T-cell (primary cell): ENCODE results near the gene SERPINB11. TPM values are rescaled to one million over a fixed set of nuclear protein-coding genes. Genes with fewer than 3 reads are reported as not detected.

Experiments
- ATAC-seq, 4 experiments: fragments of 200-7000 bp in 3 of 4; fragments of 150-1000 bp in 1 of 4; cut with Tn5 transposase; replicated peaks in 1 of 4; 1 replicate in 3 of 4; 2 replicates in 1 of 4; pipeline ENCODE4 v1.10.0; 2021; ENCODE audit warnings: moderate library complexity in 3 of 4, mild to moderate bottlenecking in 2 of 4, moderate number of reproducible peaks in 1 of 4
- CTCF ChIA-PET, 2 donors: fragments of 300-600 bp; sonication (Branson Sonifier 250); formaldehyde crosslinking; loops; one replicate each; lab custom pipeline; 2022; ENCODE audit warnings: antibody characterized with exemption in 2 of 2; lab: Charles Lee
- POLR2A ChIA-PET, 2 donors: fragments of 300-600 bp; sonication (Branson Sonifier 250); formaldehyde crosslinking; loops; one replicate each; lab custom pipeline; 2022; ENCODE audit warnings: antibody characterized with exemption in 2 of 2; lab: Charles Lee
- DNase-seq, 35 experiments: peaks; one replicate each; pipeline versions ENCODE4 v3.0.0 to v3.0.0-alpha.2; 2013 to 2023
- H3K27ac ChIP-seq: one replicate; pipeline ENCODE4 v1.5.1; 2013; ENCODE audit warnings: low read length
- H3K27me3 ChIP-seq, 2 experiments: replicated peaks in 1 of 2; 1 replicate in 1 of 2; 2 replicates in 1 of 2; pipeline versions ENCODE4 v1.6.1 to v1.7.0; 2013; ENCODE audit warnings: low read length in 1 of 2, mixed read lengths in 1 of 2; ENCODE audit not compliant: control insufficient read depth in 2 of 2, insufficient read depth in 2 of 2; ENCODE audit errors: extremely low read depth in 1 of 2
- H3K36me3 ChIP-seq, 2 donors: 1 replicate in 1 of 2; 2 replicates in 1 of 2; pipeline versions ENCODE4 v1.6.1 to v1.7.0; 2013; ENCODE audit warnings: low read length in 1 of 2; ENCODE audit not compliant: control insufficient read depth in 2 of 2, insufficient read depth in 1 of 2; ENCODE audit errors: extremely low read depth in 1 of 2
- H3K4me1 ChIP-seq, 2 experiments: 1 replicate in 1 of 2; 2 replicates in 1 of 2; pipeline versions ENCODE4 v1.6.1 to v1.7.0; 2013; ENCODE audit warnings: low read length in 2 of 2, mixed read lengths in 1 of 2; ENCODE audit not compliant: insufficient read depth in 2 of 2, control insufficient read depth in 1 of 2; ENCODE audit errors: extremely low read depth in 1 of 2
- H3K4me3 ChIP-seq, 2 donors: 1 replicate in 1 of 2; 2 replicates in 1 of 2; pipeline versions ENCODE4 v1.5.1 to v1.7.0; 2013; ENCODE audit warnings: mild to moderate bottlenecking in 2 of 2, low read length in 1 of 2, moderate library complexity in 1 of 2; ENCODE audit not compliant: control insufficient read depth in 1 of 2; ENCODE audit errors: extremely low read depth in 1 of 2
- H3K9me3 ChIP-seq: 2 replicates; pipeline ENCODE4 v1.7.0; 2013
- H3K27ac Mint-ChIP-seq, 2 donors: one replicate each; pipeline ENCODE4 v1.8.0; 2020 to 2021; ENCODE audit warnings: mild to moderate bottlenecking in 2 of 2, mixed read lengths in 2 of 2
- H3K27me3 Mint-ChIP-seq, 2 donors: one replicate each; pipeline ENCODE4 v1.8.0; 2021 to 2022; ENCODE audit warnings: mixed read lengths in 2 of 2
- H3K36me3 Mint-ChIP-seq: one replicate; pipeline ENCODE4 v1.8.0; 2021; ENCODE audit warnings: mixed read lengths
- H3K4me1 Mint-ChIP-seq, 3 donors: one replicate each; pipeline ENCODE4 v1.8.0; 2020 to 2022; ENCODE audit warnings: mixed read lengths in 3 of 3, mild to moderate bottlenecking in 1 of 3
- H3K4me3 Mint-ChIP-seq, 3 donors: one replicate each; pipeline ENCODE4 v1.8.0; 2020 to 2022; ENCODE audit warnings: mild to moderate bottlenecking in 3 of 3, mixed read lengths in 3 of 3, moderate library complexity in 3 of 3
- H3K9me3 Mint-ChIP-seq, 3 donors: one replicate each; pipeline ENCODE4 v1.8.0; 2020 to 2022; ENCODE audit warnings: mixed read lengths in 3 of 3
- WGBS: methylation state at CpG from one replicate; pipeline ENCODE4 v1.1.5; 2013; ENCODE audit warnings: missing lambda C conversion rate; ENCODE audit not compliant: insufficient coverage; 5-methylcytosine and 5-hydroxymethylcytosine counted together
- total RNA-seq, 35 experiments: library from RNA in 6 of 35; stranded (reverse) in 6 of 35; fragments of 120-200 nt in 1 of 35; gene quantifications; one replicate each; pipeline versions ENCODE4 v1.2.1 to v1.2.4 and lab custom pipeline; 2013 to 2026

Gene SERPINB11
- total RNA-seq, 5 donors from 2014 or later (not counting 1 experiment from before 2014, with no cell fraction given), result not detected

DNA sequence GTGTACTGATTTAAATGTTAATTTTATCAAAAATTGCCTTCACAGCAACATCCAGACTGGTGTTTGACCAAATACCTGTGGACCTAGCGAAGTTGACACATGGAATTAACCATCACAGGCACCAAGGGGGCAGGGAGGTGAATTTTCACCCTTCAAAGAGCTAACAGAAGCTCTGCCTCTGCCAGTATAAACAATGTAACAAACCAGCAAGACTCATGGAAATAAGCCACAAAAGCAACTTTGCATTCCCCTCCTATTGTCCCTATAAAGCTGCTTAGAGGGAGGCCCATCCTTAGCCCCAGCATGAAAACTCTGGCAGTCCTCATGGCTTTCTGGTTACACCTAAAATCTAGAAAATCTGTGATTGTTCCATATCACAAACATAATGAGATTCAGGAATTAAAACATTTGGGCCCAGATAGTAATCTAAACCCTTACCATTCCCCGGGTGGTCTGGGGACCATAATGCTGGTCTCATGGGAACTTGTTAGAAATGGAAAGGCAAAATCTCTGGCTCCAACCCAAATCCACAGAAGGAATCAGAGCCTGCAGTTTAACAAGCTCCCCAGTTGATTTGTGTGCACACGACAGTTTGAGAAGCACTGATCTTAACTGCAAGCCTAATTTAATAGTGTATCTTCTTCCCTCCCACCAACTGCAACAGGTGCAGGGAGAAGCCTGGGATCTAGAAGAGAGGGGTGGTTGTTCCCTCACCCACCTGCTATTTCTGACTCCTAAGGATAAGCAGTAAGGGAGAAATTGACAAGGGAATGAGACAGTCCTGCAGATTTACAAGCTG is 23.1 kb downstream of the SERPINB11 start:
- no peaks in the 10 kb centered on the region for H3K4me1 ChIP-seq
- no peak overlapping the region for H3K4me3 ChIP-seq
- H3K27ac ChIP-seq, result no peak overlapping the region
- ATAC-seq, result no peak
- Mint-ChIP-seq H3K9me3 (no peaks in the 10 kb centered on the region), H3K27ac (no peak overlapping the region), H3K4me1 (no peaks in the 10 kb centered on the region), H3K27me3 (peaks cover 0 to 3% of the 10 kb centered on the region in 2 donors), H3K36me3 (no peaks in the 10 kb centered on the region), H3K4me3 (no peak overlapping the region)
- H3K9me3 ChIP-seq, result no peaks in the 10 kb centered on the region
- no CpG with 5 or more reads among the region's 3 CpGs for WGBS
- DNase-seq, result no peak
- CTCF ChIA-PET, result no interaction called here
- H3K27me3 ChIP-seq, result peaks cover 0 to 10% of the 10 kb centered on the region in 2 experiments
- no peaks in the 10 kb centered on the region for H3K36me3 ChIP-seq
- POLR2A ChIA-PET, result no interaction called here

DNA sequence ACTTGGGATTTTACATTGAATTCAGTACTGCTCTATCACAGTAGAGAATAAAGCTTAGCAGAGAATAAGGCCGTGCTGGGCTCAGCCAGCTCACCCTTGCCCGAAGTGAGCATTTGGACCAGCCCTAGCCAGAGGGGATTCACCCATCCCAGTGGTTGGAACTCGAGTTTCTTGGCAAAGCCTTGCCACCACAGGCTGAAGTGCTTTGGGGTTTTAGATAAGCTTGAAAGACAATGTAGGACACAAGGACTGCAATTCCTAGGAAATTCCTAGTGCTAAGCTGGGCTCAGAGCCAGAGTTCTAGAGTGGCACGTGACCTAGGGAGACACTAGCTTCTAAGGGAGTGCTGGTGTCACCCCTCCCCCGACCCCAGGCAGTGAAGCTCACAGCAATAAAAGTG is 28.0 kb downstream of the SERPINB11 start:
- H3K27me3 Mint-ChIP-seq, result peaks cover 0 to 3% of the 10 kb centered on the region in 2 donors
- ChIA-PET POLR2A (no interaction called here), CTCF (no interaction called here)
- ATAC-seq (no peak), DNase-seq (no peak)
- H3K9me3 ChIP-seq, result no peaks in the 10 kb centered on the region
- H3K9me3 Mint-ChIP-seq, result peaks cover 0 to 2% (median 0%) of the 10 kb centered on the region in 3 donors
- WGBS, result 62% methylated on average over 3 of the region's 5 CpGs
- H3K27ac ChIP-seq, result no peak overlapping the region
- no peak overlapping the region for H3K4me3 ChIP-seq
- H3K4me1 Mint-ChIP-seq, result no peaks in the 10 kb centered on the region
- no peak overlapping the region for H3K27ac Mint-ChIP-seq
- no peaks in the 10 kb centered on the region for H3K36me3 Mint-ChIP-seq
- no peaks in the 10 kb centered on the region for H3K4me1 ChIP-seq
- peaks cover 0 to 6% of the 10 kb centered on the region in 2 experiments for H3K27me3 ChIP-seq
- no peak overlapping the region for H3K4me3 Mint-ChIP-seq
- no peaks in the 10 kb centered on the region for H3K36me3 ChIP-seq

DNA sequence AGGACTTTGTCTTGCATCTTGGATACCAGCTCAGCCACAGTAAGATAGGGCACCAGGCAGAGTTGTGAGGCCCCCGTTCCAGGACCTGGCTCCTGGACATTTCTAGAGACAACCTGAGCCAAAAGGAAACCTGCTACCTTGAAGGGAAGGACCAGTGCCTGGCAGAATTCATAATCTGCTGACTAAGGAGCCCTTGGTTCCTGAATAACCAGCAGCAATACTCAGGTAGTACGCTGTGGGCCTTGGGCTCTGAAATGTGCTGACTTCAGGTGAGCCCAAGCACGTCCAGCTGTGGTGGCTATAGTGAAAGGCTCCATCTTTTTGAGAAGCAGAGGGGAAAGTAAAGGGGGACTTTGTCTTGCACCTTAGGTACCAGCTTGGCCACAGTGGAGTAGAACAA is 28.5 kb downstream of the SERPINB11 start:
- Mint-ChIP-seq H3K27ac (no peak overlapping the region), H3K4me3 (no peak overlapping the region), H3K27me3 (peaks cover 0 to 1% of the 10 kb centered on the region in 2 donors), H3K9me3 (peaks cover 0 to 2% (median 0%) of the 10 kb centered on the region in 3 donors), H3K4me1 (no peaks in the 10 kb centered on the region), H3K36me3 (no peaks in the 10 kb centered on the region)
- Histone ChIP-seq H3K36me3 (no peaks in the 10 kb centered on the region), H3K9me3 (no peaks in the 10 kb centered on the region), H3K4me1 (no peaks in the 10 kb centered on the region), H3K4me3 (no peak overlapping the region), H3K27me3 (peaks cover 0 to 6% of the 10 kb centered on the region in 2 experiments), H3K27ac (no peak overlapping the region)
- POLR2A ChIA-PET, result no interaction called here
- no peak for ATAC-seq
- CTCF ChIA-PET, result no interaction called here
- WGBS, result 72% methylated on average over 3 of the region's 3 CpGs
- DNase-seq, result no peak

DNA sequence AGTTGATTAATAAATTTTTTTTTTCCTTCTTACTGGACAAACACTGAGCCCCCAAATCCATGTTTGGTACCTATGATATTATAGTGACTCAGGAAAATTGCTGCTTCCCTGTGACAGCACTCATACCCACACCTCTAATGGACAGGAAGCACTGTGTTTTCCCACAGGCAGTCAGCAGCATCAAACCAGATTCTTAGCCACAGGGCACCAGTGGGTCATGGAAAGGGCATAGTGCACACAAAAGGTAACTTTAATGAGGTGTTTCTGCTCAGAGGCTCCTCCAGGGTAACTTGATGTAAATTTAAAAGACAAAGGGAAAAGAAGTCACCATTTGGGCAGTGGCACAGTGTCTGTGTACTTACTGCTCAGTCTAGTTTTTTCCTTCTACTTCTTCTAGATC is 34.1 kb downstream of the SERPINB11 start:
- ChIA-PET CTCF (no interaction called here), POLR2A (no interaction called here)
- Histone ChIP-seq H3K27me3 (no peaks in the 10 kb centered on the region), H3K27ac (no peak overlapping the region), H3K4me1 (no peaks in the 10 kb centered on the region), H3K9me3 (no peaks in the 10 kb centered on the region), H3K4me3 (no peak overlapping the region), H3K36me3 (no peaks in the 10 kb centered on the region)
- DNase-seq, result no peak
- H3K4me3 Mint-ChIP-seq, result no peak overlapping the region
- H3K4me1 Mint-ChIP-seq, result no peaks in the 10 kb centered on the region
- no peaks in the 10 kb centered on the region for H3K36me3 Mint-ChIP-seq
- ATAC-seq, result no peak
- no peaks in the 10 kb centered on the region for H3K27me3 Mint-ChIP-seq
- peaks cover 0 to 8% (median 2%) of the 10 kb centered on the region in 3 donors for H3K9me3 Mint-ChIP-seq
- no peak overlapping the region for H3K27ac Mint-ChIP-seq

DNA sequence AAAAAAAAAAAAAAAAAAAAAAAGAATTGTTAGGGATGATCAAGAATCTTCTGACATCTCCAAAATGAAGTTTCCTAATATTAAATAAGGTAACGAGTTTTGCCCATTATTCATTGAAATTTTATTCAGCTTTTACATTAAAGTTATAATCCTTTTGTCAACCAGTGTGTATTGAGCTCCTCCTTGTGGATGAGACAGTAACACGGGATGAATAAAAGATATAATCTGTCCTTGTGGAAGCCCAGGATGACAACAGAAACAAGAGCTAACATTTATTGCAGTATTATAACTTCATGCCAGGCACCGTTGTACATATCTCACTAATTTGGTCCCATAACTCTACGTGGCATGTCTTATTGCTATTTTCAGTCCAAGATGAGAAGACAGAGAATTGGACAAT is 39.0 kb downstream of the SERPINB11 start:
- H3K4me1 Mint-ChIP-seq, result no peaks in the 10 kb centered on the region
- H3K27me3 Mint-ChIP-seq, result no peaks in the 10 kb centered on the region
- ATAC-seq, result no peak
- H3K4me3 ChIP-seq, result no peak overlapping the region
- 69% methylated on average over 3 of the region's 4 CpGs for WGBS
- peaks cover 0 to 8% (median 0%) of the 10 kb centered on the region in 3 donors for H3K9me3 Mint-ChIP-seq
- H3K4me3 Mint-ChIP-seq, result no peak overlapping the region
- no peaks in the 10 kb centered on the region for H3K9me3 ChIP-seq
- no peak overlapping the region for H3K27ac ChIP-seq
- no peaks in the 10 kb centered on the region for H3K36me3 Mint-ChIP-seq
- no peak overlapping the region for H3K27ac Mint-ChIP-seq
- peaks cover 0 to 2% of the 10 kb centered on the region in 2 experiments for H3K27me3 ChIP-seq
- ChIA-PET POLR2A (no interaction called here), CTCF (no interaction called here)
- no peaks in the 10 kb centered on the region for H3K36me3 ChIP-seq
- no peak for DNase-seq
- H3K4me1 ChIP-seq, result no peaks in the 10 kb centered on the region

DNA sequence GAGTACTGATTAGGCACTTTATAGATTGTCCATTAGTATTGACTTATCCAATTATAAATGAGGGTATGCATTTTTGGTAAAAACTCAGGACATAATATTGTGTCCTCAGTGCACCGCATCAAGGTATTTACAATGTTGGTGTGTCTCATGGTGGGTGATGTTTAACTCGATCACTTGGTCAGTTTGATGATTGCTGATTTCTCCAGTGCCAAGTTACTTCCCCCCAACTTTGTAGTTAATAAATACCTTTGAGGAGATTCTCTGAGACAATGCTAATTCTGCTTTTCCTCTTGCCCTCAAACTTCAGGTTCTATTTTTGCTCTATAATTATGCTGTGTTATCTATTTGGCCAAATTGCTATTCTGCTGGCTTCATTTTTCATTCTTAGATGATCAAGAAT is 44.2 kb downstream of the SERPINB11 start:
- H3K36me3 ChIP-seq, result no peaks in the 10 kb centered on the region
- POLR2A ChIA-PET, result no interaction called here
- H3K27me3 Mint-ChIP-seq, result no peaks in the 10 kb centered on the region
- no peak overlapping the region for H3K4me3 ChIP-seq
- no peak overlapping the region for H3K27ac Mint-ChIP-seq
- H3K27ac ChIP-seq, result no peak overlapping the region
- CTCF ChIA-PET, result no interaction called here
- no peaks in the 10 kb centered on the region for H3K9me3 ChIP-seq
- no peak for ATAC-seq
- H3K4me1 ChIP-seq, result no peaks in the 10 kb centered on the region
- no peaks in the 10 kb centered on the region for H3K4me1 Mint-ChIP-seq
- DNase-seq, result no peak
- no peaks in the 10 kb centered on the region for H3K9me3 Mint-ChIP-seq
- H3K27me3 ChIP-seq, result peaks cover 0 to 2% of the 10 kb centered on the region in 2 experiments
- H3K4me3 Mint-ChIP-seq, result no peak overlapping the region
- WGBS, result no CpG with 5 or more reads among the region's 2 CpGs
- no peaks in the 10 kb centered on the region for H3K36me3 Mint-ChIP-seq
